ENCODE measurements around the gene DDX46.

Gene DDX46

DNA sequence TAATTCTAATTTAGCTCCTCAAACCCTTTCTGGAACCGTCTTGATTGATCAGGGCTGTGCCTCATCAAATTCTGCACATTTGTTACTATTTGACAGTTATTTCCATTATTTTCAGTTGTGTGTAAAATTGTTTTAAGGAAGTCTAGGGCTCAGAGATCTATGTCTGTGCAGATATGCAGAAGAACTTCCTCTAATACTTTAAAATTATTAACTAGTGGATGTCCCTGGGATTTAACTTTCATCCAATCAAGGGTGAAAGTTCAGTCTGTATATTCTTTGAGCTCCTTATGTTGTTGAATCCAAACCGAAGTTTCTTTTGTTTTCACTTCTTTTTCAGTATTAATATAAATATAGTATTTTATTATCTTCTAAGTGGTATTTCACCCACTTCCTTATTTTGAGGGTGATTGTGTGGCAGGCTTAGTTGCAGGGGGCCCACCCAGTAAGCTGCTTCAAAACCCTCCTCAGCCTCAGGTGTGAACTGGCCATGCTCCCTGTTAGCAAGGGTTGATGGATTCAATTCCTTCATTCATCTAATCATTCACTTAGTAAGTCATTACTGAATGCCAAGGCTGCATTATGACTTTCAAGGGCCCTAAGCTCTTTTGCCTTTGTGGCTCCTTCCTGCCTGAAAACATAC, 22.3 kb upstream of the DDX46 start:
- DNase-seq (ENCODE audit: low read depth) = no peak
- no peak overlapping the region for H3K4me3 ChIP-seq (ENCODE audit: low read depth, low read length)
- TF ChIP-seq, protein P1, sequence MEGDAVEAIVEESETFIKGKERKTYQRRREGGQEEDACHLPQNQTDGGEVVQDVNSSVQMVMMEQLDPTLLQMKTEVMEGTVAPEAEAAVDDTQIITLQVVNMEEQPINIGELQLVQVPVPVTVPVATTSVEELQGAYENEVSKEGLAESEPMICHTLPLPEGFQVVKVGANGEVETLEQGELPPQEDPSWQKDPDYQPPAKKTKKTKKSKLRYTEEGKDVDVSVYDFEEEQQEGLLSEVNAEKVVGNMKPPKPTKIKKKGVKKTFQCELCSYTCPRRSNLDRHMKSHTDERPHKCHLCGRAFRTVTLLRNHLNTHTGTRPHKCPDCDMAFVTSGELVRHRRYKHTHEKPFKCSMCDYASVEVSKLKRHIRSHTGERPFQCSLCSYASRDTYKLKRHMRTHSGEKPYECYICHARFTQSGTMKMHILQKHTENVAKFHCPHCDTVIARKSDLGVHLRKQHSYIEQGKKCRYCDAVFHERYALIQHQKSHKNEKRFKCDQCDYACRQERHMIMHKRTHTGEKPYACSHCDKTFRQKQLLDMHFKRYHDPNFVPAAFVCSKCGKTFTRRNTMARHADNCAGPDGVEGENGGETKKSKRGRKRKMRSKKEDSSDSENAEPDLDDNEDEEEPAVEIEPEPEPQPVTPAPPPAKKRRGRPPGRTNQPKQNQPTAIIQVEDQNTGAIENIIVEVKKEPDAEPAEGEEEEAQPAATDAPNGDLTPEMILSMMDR (IDR thresholded peaks at IDR 0.05; ENCODE audit: control insufficient read depth, extremely low read depth, insufficient read depth) = no peak

DNA sequence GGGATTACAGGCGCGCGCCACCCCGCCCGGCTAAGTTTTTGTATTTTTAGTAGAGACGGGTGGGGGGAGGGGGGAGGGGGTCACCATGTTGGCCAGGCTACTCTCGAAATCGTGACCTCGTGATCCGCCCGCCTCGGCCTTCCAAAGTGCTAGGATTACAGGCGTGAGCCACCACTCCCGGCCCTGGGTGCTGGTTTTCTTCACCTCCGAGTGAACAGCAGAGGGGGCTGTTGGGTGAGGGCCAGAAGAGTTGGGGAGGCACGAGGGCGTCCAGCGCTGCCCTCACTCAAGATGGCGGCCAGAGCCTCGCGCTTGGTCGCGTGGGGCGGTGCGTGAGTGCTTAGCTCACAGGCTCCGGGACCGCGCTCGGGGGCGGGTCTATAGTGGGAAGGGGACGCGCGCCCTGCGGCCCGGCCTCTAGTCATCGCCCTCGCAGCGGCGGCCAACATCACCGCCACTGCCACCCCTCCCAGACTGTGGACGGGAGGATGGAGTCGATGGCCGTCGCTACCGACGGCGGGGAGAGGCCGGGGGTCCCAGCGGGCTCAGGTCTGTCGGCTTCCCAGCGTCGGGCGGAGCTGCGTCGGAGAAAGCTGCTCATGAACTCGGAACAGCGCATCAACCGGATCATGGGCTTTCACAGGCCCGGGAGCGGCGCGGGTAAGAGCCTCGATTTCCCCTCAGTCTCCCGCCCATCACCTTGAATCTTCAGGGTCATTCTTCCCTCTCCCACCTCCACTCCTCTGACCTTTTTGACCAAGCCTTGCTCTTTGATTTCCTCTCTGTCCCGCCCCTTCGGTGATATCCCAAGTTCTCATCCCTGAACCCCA, 20.2 kb upstream of the DDX46 start, which contains the start of gene CAMLG:
Gene CAMLG, plus strand, starts transcription at position 416 of the 830 bp plus-strand sequence. Its CDS starts 73 bp downstream, at position 489.
- H3K4me3 ChIP-seq (ENCODE audit: low read depth, low read length) = peak within 1 kb of the TSS; percentile 90
- TF ChIP-seq, protein P1 (IDR thresholded peaks at IDR 0.05; ENCODE audit: control insufficient read depth, extremely low read depth, insufficient read depth) = peak; percentile 30; the same call in 1 of the 2 replicates
- peak; percentile 77 for DNase-seq (ENCODE audit: low read depth)

DNA sequence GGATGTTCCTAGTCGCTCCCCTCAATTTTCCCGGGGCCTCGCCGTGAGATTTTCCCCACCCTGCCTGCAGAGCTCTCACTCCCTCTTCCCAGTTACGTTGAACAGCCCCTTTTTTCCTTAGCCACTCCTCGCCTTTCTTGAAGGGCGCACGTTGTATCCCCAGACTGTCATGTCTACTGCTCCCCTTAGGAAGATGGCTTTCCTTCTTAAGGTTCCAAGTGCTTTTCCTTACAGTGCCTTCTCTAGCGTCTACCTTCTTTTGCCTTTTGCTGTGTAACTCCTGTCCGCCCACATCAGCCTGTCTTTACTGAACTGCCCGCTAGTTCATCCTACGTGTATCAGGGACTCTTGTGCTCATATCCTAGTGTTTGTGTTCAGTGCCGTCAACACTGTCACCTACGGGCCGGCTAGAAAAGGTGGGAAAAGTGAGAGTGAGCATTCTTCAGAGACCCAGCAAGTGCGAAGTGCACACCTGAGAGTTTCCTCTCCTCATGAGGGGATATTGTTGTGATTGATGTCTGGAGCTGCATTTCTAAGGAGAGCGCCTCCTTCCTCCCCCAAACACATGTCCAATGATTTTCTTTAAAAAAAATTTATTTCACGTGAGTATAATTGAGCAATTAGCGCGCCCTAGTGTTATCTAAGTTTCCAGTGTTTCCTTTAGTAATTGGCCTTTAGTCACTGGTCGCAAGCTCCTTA, 19.5 kb upstream of the DDX46 start:
- TF ChIP-seq, protein P1 (IDR thresholded peaks at IDR 0.05; ENCODE audit: control insufficient read depth, extremely low read depth, insufficient read depth) = peak; percentile 44
- H3K4me3 ChIP-seq (ENCODE audit: low read depth, low read length) = peak overlapping the region; percentile 90
- DNase-seq (ENCODE audit: low read depth) = peak; percentile 46

DNA sequence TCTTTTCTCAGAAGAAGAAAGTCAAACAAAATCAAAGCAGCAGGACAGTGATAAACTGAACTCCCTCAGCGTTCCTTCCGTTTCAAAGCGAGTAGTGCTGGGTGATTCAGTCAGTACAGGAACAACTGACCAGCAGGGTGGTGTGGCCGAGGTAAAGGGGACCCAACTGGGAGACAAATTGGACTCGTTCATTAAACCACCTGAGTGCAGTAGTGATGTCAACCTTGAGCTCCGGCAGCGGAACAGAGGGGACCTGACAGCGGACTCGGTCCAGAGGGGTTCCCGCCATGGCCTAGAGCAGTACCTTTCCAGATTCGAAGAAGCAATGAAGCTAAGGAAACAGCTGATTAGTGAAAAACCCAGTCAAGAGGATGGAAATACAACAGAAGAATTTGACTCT, 17.5 kb upstream of the DDX46 start:
- no peak overlapping the region for H3K4me3 ChIP-seq (ENCODE audit: low read depth, low read length)
- TF ChIP-seq, protein P1 (IDR thresholded peaks at IDR 0.05; ENCODE audit: control insufficient read depth, extremely low read depth, insufficient read depth) = no peak
- no peak for DNase-seq (ENCODE audit: low read depth)

DNA sequence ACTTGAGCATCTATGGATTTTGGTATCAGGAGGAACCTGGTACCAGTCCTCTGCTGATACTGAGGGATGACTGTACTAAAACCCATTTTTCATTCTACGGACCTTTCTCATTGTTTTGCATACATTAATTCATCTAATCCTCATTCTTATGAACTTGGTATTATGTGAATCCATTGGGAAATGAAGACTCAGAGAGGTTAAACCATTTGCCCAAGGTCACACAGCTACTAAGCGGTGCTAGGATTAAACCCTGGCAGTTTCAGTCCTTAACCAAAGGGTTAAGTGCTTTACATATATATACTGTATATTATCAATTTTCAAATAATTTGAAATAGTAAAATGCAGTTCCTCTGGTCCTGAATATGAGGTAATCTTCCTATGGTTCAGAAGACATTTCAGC, 16.4 kb upstream of the DDX46 start:
- TF ChIP-seq, protein P1 (IDR thresholded peaks at IDR 0.05; ENCODE audit: control insufficient read depth, extremely low read depth, insufficient read depth) = no peak
- no peak for DNase-seq (ENCODE audit: low read depth)
- H3K4me3 ChIP-seq (ENCODE audit: low read depth, low read length) = no peak overlapping the region

DNA sequence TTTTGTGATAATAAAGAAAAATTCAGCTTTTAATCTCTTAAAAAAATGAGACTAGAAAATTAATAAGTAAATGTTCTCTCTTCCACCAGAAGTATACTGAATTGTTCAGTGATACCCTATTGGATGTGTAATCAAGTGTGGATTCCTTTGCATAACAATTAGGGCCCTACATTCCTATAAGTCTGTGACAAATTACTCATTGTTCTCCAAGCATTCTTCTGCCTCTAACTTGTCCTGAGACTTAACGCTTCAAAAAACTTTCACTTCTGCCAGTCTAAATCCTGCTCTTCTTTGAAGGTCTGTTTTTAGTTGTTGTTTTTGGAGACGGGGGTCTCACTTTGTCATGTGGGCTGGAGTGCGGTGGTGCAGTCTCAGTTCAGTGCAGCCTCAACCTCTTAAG, 9.2 kb upstream of the DDX46 start:
- no peak overlapping the region for H3K4me3 ChIP-seq (ENCODE audit: low read depth, low read length)
- TF ChIP-seq, protein P1 (IDR thresholded peaks at IDR 0.05; ENCODE audit: control insufficient read depth, extremely low read depth, insufficient read depth) = no peak
- no peak for DNase-seq (ENCODE audit: low read depth)

Measured in LNCaP clone FGC (cell line).